Activated CD8-positive, alpha-beta memory T cell treated with anti-CD3 and anti-CD28 coated beads, Interleukin-2, amount 50 U/mL, for 1 hour (primary cell): ENCODE measurements around the gene XYLB.

Source experiments
- DNase-seq: peaks from one replicate; pipeline ENCODE4 v3.0.0-alpha.2; 2020; ENCODE audit errors: extremely low read depth

The XYLB gene

DNA sequence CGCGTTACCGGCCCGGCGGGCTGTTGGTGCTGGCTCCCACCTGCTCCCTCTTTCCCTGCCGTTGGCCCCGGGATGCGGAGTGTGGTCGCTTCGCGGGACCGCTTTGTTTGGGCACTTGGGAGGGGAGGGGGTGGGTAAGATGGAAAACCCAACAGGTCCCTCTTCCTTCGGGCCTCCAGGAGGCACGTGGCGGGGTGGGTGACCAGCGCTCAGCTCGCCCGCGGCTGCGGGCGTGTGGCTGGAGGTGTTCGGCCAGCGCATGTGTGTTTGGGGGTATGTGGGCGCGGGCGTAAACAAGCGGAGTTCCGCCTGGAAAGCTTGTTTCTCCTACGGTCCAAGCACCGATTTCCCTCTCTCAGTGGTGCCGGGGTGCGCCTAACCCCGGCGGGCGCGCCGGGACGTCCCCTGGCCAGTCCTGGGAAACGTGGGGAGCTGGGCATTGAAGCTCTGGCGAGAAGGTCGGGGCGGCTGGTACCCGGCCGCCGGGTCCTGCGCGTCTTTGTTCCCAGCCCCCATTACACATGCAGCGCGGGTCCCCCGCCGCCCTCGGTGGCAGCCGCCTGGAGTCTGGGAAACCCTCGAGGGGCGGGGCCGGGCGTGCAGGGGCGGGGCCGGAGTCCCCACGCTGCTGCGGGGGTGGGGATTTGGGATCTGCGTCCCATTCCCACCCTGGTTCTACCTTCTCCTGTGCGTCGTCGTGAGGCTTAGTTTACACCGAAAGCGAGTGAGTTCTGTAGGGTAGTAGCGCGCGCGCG is 108.5 kb downstream of the XYLB start:
- no peak for DNase-seq

- no peak for DNase-seq
These were observed 109.2 kb downstream of the XYLB start for GRCh38 chr3:38455639-38456430.

- DNase-seq: no peak
These were observed 110.8 kb downstream of the XYLB start for GRCh38 chr3:38457111-38458003.

DNA sequence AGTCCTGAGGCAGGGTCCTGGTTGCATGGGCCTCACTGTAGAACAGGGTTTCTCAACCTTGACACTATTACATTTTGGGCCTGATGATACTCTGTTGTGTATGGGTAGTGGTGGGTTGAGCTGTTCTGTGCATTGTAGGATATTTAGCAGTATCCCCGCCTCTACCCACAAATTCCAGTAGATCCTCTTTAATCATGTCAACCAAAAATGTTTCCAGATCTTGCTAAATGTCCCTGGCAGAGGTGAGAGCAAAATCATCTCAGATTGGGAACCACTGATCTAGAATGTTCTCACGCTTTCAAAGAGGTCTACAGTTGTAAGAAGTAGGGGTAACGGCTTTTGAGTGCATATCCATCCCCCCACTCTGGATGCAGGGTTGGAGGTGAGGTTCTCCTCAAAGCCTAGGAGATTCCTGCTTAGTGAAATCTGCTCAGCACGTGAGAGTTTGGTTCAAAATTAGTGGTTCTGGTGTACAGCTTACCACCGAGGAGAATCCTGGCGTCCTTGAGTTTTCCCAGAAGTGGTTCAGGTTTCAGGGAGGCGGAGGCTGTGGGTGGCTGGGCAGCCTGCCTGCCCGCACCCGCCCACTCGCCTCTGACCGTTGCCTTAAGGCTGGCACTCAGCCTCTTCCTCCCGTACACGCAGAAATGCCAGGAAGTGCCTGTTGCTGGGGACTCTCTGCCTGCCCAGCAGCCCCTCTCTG is 112.4 kb downstream of the XYLB start:
- DNase-seq: no peak

DNA sequence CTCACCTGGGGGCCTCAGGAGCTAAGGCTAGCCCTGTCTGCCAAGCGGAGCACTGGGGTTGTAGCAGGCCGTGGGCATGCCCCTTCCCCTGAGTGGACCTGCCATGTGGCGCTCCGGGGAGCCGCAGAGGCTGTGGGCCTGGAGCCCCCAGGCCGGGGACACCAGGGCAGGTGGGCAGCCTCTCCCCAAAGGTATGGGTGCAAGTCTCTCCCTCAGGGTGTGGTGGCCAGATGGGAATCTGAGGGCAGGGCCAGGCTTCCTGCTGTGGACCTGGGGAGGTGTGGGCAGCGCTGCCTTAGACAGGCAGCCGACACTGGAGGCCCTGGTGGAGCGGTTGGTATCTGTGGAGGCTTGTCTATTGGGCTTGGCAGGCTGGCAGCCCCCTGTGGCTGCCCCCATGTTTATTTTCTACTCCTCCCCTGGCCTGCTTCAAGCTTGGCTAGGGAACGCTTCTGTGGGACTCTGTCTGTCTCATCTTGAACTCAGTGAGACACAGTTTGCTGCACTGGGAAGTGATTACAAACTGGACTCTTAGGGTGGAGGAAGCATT is 113.0 kb downstream of the XYLB start:
- DNase-seq: no peak

- no peak for DNase-seq
These were observed 114.0 kb downstream of the XYLB start for GRCh38 chr3:38460377-38461270.
